SK-N-SH treated with all-trans-retinoic acid at 6 μM for 48 hours (cell line): ENCODE data around the gene KLHL29.

Source experiments
- ARNTL ChIP-seq: fragments of 450-650 bp; formaldehyde crosslinking; IDR thresholded peaks from 2 replicates; pipeline ENCODE4 v1.5.0; 2020; ENCODE audit warnings: low read depth, mild to moderate bottlenecking, moderate library complexity, borderline replicate concordance
- OSR1 ChIP-seq: fragments of 250-450 bp; sonication (Bioruptor Pico); IDR thresholded peaks from 2 replicates; pipeline ENCODE4 v1.8.0; 2022; ENCODE audit warnings: moderate library complexity, mild to moderate bottlenecking, inconsistent platforms
- PPARA ChIP-seq: fragments of 250-450 bp; sonication (Bioruptor Pico); IDR thresholded peaks from 2 replicates; pipeline ENCODE4 v1.5.0; 2020; ENCODE audit warnings: mild to moderate bottlenecking, borderline replicate concordance
- TCF4 ChIP-seq: fragments of 250-450 bp; sonication (Bioruptor Pico); IDR thresholded peaks from 2 replicates; pipeline ENCODE4 v1.8.0; 2021; ENCODE audit warnings: mild to moderate bottlenecking, moderate library complexity, borderline replicate concordance
- ZFP3 ChIP-seq: fragments of 250-450 bp; sonication (Bioruptor Pico); IDR thresholded peaks from 2 replicates; pipeline ENCODE4 v1.5.0; 2020; ENCODE audit warnings: mild to moderate bottlenecking, moderate library complexity
- ZFP30 ChIP-seq: fragments of 450-650 bp; formaldehyde crosslinking; IDR thresholded peaks from 2 replicates; pipeline ENCODE4 v1.5.0; 2022; ENCODE audit warnings: mild to moderate bottlenecking, moderate library complexity
- ZNF565 ChIP-seq: fragments of 450-650 bp; formaldehyde crosslinking; conservative IDR thresholded peaks from 2 replicates; pipeline ENCODE4 v1.5.0; 2020; ENCODE audit warnings: low read depth, mild to moderate bottlenecking, moderate library complexity
- ZNF70 ChIP-seq: fragments of 450-650 bp; formaldehyde crosslinking; IDR thresholded peaks from 2 replicates; pipeline ENCODE4 v1.5.0; 2020; ENCODE audit warnings: mild to moderate bottlenecking, moderate library complexity
- TF ChIP-seq, protein P1 (sequence below): fragments of 250-450 bp; sonication (Bioruptor Pico); IDR thresholded peaks from 2 replicates; pipeline ENCODE4 v1.5.1; 2020; ENCODE audit warnings: low read depth, mild to moderate bottlenecking, moderate library complexity
- TF ChIP-seq, protein P2 (sequence below): fragments of 250-450 bp; sonication (Bioruptor Pico); IDR thresholded peaks from 2 replicates; pipeline ENCODE4 v1.8.0; 2020; ENCODE audit warnings: mild to moderate bottlenecking, moderate library complexity, borderline replicate concordance
- TF ChIP-seq, protein P3 (sequence below): fragments of 250-450 bp; sonication (Bioruptor Pico); IDR thresholded peaks from 2 replicates; pipeline ENCODE4 v1.5.1; 2021; ENCODE audit warnings: mild to moderate bottlenecking, moderate library complexity

DNA sequence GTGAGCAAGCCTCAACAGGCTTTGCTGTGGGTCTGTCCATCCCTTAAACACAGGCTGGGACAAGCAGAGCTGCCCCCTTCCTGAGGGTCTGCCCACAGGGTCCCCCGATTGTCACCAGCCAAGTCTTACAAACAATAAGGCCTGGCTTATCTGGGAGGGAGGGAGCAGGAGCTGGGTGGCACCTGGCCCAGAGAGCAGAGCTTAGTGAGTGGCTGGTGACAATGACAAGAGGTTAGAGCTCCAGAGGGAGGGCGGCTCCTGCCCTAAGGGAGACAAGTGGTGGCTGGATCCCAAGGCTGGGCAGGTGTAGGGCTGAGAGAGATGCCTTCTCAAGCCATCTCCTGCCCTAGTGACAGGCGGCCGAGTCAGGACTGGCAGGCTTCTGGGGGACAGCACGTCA is 125.5 kb downstream of the KLHL29 start:
- TF ChIP-seq, protein P1, sequence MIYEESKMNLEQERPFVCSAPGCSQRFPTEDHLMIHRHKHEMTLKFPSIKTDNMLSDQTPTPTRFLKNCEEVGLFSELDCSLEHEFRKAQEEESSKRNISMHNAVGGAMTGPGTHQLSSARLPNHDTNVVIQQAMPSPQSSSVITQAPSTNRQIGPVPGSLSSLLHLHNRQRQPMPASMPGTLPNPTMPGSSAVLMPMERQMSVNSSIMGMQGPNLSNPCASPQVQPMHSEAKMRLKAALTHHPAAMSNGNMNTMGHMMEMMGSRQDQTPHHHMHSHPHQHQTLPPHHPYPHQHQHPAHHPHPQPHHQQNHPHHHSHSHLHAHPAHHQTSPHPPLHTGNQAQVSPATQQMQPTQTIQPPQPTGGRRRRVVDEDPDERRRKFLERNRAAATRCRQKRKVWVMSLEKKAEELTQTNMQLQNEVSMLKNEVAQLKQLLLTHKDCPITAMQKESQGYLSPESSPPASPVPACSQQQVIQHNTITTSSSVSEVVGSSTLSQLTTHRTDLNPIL, result no peak
- TF ChIP-seq ZFP30 (CRISPR knock-in tag) (no peak), ARNTL (CRISPR knock-in tag) (no peak), ZFP3 (CRISPR knock-in tag) (no peak), ZNF70 (CRISPR knock-in tag) (no peak), ZNF565 (no peak), PPARA (CRISPR knock-in tag) (no peak), OSR1 (CRISPR knock-in tag) (no peak), TCF4 (no peak)
- TF ChIP-seq, protein P2, sequence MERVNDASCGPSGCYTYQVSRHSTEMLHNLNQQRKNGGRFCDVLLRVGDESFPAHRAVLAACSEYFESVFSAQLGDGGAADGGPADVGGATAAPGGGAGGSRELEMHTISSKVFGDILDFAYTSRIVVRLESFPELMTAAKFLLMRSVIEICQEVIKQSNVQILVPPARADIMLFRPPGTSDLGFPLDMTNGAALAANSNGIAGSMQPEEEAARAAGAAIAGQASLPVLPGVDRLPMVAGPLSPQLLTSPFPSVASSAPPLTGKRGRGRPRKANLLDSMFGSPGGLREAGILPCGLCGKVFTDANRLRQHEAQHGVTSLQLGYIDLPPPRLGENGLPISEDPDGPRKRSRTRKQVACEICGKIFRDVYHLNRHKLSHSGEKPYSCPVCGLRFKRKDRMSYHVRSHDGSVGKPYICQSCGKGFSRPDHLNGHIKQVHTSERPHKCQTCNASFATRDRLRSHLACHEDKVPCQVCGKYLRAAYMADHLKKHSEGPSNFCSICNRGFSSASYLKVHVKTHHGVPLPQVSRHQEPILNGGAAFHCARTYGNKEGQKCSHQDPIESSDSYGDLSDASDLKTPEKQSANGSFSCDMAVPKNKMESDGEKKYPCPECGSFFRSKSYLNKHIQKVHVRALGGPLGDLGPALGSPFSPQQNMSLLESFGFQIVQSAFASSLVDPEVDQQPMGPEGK (CRISPR knock-in tag), result no peak
- TF ChIP-seq, protein P3, sequence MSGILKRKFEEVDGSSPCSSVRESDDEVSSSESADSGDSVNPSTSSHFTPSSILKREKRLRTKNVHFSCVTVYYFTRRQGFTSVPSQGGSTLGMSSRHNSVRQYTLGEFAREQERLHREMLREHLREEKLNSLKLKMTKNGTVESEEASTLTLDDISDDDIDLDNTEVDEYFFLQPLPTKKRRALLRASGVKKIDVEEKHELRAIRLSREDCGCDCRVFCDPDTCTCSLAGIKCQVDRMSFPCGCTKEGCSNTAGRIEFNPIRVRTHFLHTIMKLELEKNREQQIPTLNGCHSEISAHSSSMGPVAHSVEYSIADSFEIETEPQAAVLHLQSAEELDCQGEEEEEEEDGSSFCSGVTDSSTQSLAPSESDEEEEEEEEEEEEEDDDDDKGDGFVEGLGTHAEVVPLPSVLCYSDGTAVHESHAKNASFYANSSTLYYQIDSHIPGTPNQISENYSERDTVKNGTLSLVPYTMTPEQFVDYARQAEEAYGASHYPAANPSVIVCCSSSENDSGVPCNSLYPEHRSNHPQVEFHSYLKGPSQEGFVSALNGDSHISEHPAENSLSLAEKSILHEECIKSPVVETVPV (CRISPR knock-in tag), result no peak
